Parathyroid adenoma (tissue), 2 donors: ENCODE results near the gene METTL9.
"Not testable (repeated sequence)": the region's sequence is repeated elsewhere in the genome, so short reads cannot be mapped to it uniquely, and the experiment has no call there.

Experiments
- H2AFZ ChIP-seq: fragments of 300-600 bp; sonication (generic); one replicate; pipeline ENCODE4 v1.7.0; 2017; ENCODE audit warnings: antibody characterized with exemption, mild to moderate bottlenecking
- H3K27ac ChIP-seq: fragments of 300-600 bp; sonication (generic); one replicate; pipeline ENCODE4 v1.7.0; 2017
- H3K27me3 ChIP-seq: fragments of 300-600 bp; sonication (generic); one replicate; pipeline ENCODE4 v1.7.0; 2017; ENCODE audit warnings: low read length; ENCODE audit not compliant: control insufficient read depth, insufficient read depth
- H3K36me3 ChIP-seq: fragments of 300-600 bp; sonication (generic); one replicate; pipeline ENCODE4 v1.7.0; 2017; ENCODE audit warnings: low read length; ENCODE audit not compliant: control insufficient read depth, insufficient read depth
- H3K4me1 ChIP-seq: fragments of 300-600 bp; sonication (generic); one replicate; pipeline ENCODE4 v1.7.0; 2017; ENCODE audit warnings: control low read depth
- H3K4me2 ChIP-seq: fragments of 300-600 bp; sonication (generic); one replicate; pipeline ENCODE4 v1.7.0; 2017; ENCODE audit warnings: low read length
- H3K4me3 ChIP-seq: fragments of 300-600 bp; sonication (generic); one replicate; pipeline ENCODE4 v1.7.0; 2017; ENCODE audit warnings: low read depth, low read length
- H3K79me2 ChIP-seq: fragments of 300-600 bp; sonication (generic); one replicate; pipeline ENCODE4 v1.7.0; 2017; ENCODE audit warnings: control low read depth
- H3K9ac ChIP-seq: fragments of 300-600 bp; sonication (generic); one replicate; pipeline ENCODE4 v1.7.0; 2017; ENCODE audit warnings: mild to moderate bottlenecking
- H3K9me3 ChIP-seq: fragments of 300-600 bp; sonication (generic); one replicate; pipeline ENCODE4 v1.7.0; 2017; ENCODE audit warnings: low read length; ENCODE audit not compliant: control insufficient read depth
- TF ChIP-seq, protein P1 (sequence below): fragments of 300-600 bp; sonication (generic); IDR thresholded peaks from one replicate; pipeline ENCODE4 v1.7.0; 2017; ENCODE audit warnings: antibody characterized with exemption, mild to moderate bottlenecking
- donor health status: primary hyperparathyroidism.

METTL9 gene

DNA sequence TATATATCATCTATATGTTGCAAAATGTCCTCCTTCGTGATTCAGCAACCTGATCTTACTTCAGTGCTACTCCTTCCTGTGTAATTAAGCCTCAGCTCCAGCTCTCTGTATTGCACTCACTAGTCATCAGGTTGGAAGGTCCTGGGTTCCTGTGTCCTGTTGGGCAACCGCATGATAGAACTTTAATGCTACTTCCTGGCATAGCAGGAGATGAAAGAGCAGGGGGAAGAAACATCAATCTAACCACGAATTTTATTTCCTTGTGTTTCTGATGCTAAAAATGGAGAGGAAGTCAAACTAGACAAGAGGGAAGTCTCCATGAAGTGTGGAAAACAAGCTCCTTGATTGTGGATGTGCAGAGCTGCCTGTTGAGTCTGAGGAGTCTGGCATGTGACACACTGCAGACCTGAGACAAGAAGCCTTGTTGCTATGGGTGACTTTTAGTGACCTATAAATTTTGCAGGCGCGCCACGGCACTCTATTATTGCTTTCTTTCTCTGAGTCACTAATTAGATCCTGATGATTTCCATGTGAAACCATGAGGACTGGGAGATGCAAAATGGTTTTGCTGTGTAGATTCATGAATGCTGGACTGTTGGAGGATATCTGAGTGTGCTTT is 27.4 kb downstream of the METTL9 start:
- H2AFZ ChIP-seq, result no peak overlapping the region
- no peak overlapping the region for H3K27ac ChIP-seq
- no peaks in the 10 kb centered on the region for H3K9me3 ChIP-seq
- TF ChIP-seq, protein P1, sequence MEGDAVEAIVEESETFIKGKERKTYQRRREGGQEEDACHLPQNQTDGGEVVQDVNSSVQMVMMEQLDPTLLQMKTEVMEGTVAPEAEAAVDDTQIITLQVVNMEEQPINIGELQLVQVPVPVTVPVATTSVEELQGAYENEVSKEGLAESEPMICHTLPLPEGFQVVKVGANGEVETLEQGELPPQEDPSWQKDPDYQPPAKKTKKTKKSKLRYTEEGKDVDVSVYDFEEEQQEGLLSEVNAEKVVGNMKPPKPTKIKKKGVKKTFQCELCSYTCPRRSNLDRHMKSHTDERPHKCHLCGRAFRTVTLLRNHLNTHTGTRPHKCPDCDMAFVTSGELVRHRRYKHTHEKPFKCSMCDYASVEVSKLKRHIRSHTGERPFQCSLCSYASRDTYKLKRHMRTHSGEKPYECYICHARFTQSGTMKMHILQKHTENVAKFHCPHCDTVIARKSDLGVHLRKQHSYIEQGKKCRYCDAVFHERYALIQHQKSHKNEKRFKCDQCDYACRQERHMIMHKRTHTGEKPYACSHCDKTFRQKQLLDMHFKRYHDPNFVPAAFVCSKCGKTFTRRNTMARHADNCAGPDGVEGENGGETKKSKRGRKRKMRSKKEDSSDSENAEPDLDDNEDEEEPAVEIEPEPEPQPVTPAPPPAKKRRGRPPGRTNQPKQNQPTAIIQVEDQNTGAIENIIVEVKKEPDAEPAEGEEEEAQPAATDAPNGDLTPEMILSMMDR, result no peak
- no peak overlapping the region for H3K4me2 ChIP-seq
- no peaks in the 10 kb centered on the region for H3K36me3 ChIP-seq
- no peaks in the 10 kb centered on the region for H3K27me3 ChIP-seq
- H3K9ac ChIP-seq, result no peak overlapping the region
- peaks cover 2% of the 10 kb centered on the region for H3K79me2 ChIP-seq
- no peak overlapping the region for H3K4me3 ChIP-seq
- peaks cover 3% of the 10 kb centered on the region for H3K4me1 ChIP-seq

DNA sequence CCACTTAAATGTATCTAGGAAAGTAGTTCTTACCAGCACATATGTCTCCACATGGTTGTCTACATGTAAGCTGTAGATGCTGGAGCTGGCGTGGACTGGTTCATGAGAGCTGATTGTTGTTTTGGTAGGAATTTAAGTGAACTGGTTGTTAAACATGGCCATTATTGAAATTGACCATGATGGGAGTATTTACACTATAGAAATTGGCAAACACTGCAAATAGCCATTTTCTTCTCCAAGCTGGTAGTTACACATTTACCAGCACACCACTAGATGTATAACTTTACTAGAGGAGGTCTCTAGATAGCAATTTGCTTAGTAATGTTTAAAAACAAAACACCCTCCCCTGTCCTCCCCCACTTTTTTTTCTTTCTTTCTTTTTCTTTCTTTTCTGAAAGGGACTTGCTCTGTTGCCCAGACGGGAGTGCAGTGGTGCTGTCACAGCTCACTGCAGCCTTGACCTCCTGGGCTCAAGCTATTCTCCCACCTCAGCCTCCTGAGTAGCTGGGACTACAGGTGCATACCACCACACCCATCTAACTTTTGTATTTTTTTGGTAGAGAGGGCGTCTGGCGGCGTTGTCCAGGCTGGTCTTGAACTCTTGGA is 28.8 kb downstream of the METTL9 start:
- Histone ChIP-seq H3K4me2 (no peak overlapping the region), H2AFZ (no peak overlapping the region), H3K9ac (no peak overlapping the region), H3K9me3 (no peaks in the 10 kb centered on the region), H3K79me2 (peaks cover 3% of the 10 kb centered on the region), H3K27me3 (no peaks in the 10 kb centered on the region), H3K4me3 (no peak overlapping the region), H3K4me1 (peaks cover 3% of the 10 kb centered on the region), H3K36me3 (no peaks in the 10 kb centered on the region), H3K27ac (no peak overlapping the region)
- TF ChIP-seq, protein P1, result no peak

DNA sequence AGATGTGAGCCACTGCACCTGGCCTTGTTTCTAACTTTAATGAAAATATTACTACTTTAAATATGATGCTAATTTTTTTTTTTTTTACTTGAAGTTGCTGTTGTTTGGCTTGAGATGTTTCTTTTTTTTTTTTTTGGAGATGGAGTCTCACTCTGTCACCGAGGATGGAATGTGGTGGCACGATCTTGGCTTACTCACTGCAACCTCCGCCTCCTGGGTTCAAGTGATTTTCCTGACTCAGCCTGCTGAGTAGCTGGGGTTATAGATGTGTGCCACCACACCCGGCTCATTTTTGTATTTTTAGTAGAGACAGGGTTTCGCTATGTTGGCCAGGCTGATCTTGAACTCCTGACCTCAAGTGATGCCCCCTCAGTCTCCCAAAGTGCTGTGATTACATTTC is 29.4 kb downstream of the METTL9 start:
- Histone ChIP-seq H3K36me3 (no peaks in the 10 kb centered on the region), H2AFZ (no peak overlapping the region), H3K79me2 (peaks cover 5% of the 10 kb centered on the region), H3K4me2 (no peak overlapping the region), H3K4me3 (no peak overlapping the region), H3K27ac (no peak overlapping the region), H3K9ac (no peak overlapping the region), H3K9me3 (no peaks in the 10 kb centered on the region), H3K4me1 (peaks cover 3% of the 10 kb centered on the region), H3K27me3 (no peaks in the 10 kb centered on the region)
- TF ChIP-seq, protein P1, result no peak

DNA sequence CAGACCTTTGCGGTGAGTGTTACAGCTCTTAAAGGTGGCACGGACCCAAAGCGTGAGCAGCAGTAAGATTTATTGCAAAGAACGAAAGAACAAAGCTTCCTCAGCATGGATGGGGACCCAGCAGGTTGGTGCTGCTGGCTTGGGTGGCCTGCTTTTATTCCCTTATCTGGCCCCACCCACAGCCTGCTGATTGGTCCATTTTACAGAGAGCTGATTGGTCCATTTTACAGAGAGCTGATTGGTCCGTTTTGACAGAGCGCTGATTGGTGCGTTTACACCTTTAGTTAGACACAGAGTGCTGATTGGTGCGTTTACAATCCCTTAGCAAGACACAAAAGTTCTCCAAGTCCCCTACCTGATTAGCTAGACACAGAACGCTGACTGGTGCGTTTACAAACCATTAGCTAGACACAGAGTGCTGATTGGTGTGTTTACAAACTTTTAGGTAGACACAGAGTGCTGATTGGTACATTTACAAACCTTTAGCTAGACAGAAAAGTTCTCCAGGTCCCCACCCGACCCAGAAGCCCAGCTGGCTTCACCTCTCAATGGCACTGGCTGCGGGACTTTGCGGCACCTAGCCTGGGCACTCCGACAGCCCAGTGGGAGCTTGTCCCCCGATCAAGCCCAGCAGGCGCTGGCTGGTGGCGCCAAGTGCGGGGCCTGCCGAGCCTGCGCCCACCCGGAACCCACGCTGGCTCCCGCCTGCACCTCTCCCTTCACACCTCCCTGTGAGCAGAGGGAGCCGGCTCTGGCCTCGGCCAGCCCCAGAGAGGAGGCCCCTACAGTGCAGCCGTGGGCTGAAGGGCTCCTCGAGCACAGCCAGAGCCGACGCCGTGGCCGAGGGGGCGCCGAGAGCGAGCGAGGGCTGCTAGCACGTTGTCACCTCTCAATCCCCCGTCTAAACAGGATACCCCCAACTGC is 30.5 kb downstream of the METTL9 start:
- not testable (repeated sequence) for H3K79me2 ChIP-seq, H3K9ac ChIP-seq, H3K4me1 ChIP-seq, H3K4me3 ChIP-seq, H3K27ac ChIP-seq, H3K27me3 ChIP-seq, H3K9me3 ChIP-seq, H3K36me3 ChIP-seq, H3K4me2 ChIP-seq, H2AFZ ChIP-seq

DNA sequence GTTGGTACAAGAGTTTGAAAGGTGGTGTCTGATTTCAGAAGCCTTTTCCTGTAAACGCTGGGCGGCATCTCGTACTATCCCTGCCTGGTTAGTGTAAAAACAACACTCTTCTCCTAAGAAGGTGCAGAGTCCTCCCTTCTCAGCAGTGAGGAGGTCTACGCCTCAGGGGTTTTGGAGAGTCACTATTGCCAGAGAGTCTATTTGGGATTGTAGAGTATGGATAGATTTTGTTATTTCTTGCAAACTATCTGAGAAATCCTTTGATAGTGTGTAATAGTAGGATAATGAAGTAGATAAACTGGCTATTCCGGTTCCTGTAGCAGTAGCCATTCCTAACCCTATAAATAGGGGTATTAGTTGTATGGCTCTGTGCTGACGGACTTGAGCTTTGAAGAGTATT is 31.5 kb downstream of the METTL9 start:
- not testable (repeated sequence) for H3K4me3 ChIP-seq, H3K27ac ChIP-seq, H3K4me1 ChIP-seq, H2AFZ ChIP-seq, H3K9ac ChIP-seq, H3K36me3 ChIP-seq, H3K79me2 ChIP-seq, H3K27me3 ChIP-seq, H3K9me3 ChIP-seq
- H3K4me2 ChIP-seq, result peak overlapping the region; percentile 13

DNA sequence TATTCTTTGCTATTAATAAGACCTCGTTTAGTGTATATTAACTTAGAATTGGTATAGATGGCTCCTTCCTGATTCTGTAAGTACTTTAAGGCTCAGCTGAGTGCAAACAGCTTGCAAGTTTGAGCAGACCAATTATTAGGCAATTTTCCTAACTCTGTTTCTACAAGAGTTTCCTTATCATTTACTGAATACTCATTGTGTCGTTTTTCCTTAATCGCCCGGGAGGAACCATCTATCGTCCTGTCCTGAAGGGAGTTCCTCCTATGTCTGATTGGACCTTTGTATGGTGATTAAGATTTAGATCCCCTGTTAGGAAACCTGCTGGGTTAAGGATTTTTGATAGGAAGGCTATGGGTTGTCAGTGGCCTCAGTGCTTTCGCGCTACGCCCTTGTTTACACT is 32.0 kb downstream of the METTL9 start:
- H3K36me3 ChIP-seq, H3K9me3 ChIP-seq, H2AFZ ChIP-seq, H3K9ac ChIP-seq, H3K27ac ChIP-seq, H3K4me3 ChIP-seq, H3K79me2 ChIP-seq, H3K27me3 ChIP-seq, H3K4me1 ChIP-seq, H3K4me2 ChIP-seq: not testable (repeated sequence)

DNA sequence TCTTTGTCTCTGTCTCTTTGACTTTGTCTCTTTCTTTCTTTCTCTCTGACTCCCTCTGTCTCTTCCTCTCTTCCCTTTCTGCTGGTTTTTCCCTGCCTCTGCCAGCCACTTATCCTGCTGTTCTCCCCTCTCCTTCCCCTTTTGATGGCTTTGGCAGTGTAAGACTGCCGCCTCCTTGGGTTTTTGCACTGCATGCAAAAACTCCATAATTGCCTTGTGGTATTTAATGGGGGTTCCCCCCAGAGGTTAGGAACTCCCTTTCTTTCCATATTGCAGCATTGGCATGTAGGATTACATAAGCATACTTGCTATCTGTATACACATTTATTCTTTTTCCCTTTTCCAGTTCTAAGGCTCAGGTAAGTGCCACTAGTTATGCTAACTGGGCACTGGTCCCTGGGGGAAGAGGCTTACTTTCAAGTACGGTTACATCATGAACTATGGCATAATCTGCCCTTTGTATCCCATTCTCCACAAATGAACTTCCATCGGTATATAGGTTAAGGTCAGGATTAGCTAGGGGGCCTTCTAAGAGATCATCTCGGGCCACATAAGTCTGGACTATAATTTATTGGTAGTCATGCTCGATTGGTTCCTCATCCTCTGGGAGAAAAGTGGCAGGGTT is 32.7 kb downstream of the METTL9 start:
- H3K36me3 ChIP-seq, H3K27ac ChIP-seq, H3K79me2 ChIP-seq, H3K9ac ChIP-seq, H3K9me3 ChIP-seq, H3K4me3 ChIP-seq, H3K4me1 ChIP-seq, H3K27me3 ChIP-seq, H3K4me2 ChIP-seq, H2AFZ ChIP-seq: not testable (repeated sequence)
